ENCODE measurements around the gene ASAP3.
A peak's percentile ranks its signal among the peaks of the same experiment; 100 is the strongest.

Gene ASAP3

DNA sequence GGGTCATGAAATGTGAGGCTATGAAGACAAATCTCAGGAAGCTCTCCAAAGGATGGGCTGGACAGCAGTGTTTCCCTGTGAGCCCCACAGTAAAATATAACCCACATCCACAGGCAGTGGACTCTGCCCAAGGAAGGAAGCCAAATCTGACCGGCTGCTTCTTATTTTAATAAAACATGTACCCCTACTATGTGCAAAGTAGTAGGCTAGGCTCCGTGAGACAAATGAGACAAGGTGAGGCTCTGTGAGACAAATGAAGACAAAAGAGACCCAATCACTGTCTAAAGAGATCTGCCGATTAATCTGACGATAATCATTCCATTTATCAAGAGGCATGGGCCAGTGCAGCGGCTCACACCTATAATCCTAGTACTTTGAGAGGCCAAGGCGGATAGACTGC, 2.1 kb downstream of the ASAP3 start:
- H3K79me2 ChIP-seq (ENCODE audit: control insufficient read depth, low read length): peaks cover 54% of the 10 kb centered on the region
- no peaks in the 10 kb centered on the region for H3K27me3 ChIP-seq (ENCODE audit: control insufficient read depth, low read length)
- no peaks in the 10 kb centered on the region for H3K9me3 ChIP-seq (ENCODE audit: control insufficient read depth, insufficient read depth, low read length)
- H3K27ac ChIP-seq (ENCODE audit: low read depth, low read length): peak overlapping the region; percentile 74
- peaks cover 3% of the 10 kb centered on the region; the same call in 1 of the 2 replicates for H3K36me3 ChIP-seq (ENCODE audit: control insufficient read depth, low read length)
- H4K20me1 ChIP-seq (ENCODE audit: control insufficient read depth, insufficient read depth, low read depth, low read length): no peaks in the 10 kb centered on the region
- H3K4me2 ChIP-seq (ENCODE audit: low read length): peak overlapping the region; percentile 85
- H3K4me1 ChIP-seq (ENCODE audit: control insufficient read depth, low read length): peaks cover 64% of the 10 kb centered on the region
- H3K9me2 ChIP-seq (replicated peaks; ENCODE audit: control insufficient read depth, low read length): no peaks in the 10 kb centered on the region
- H3K4me3 ChIP-seq (ENCODE audit: low read length): peak overlapping the region; percentile 71
- H3F3A ChIP-seq (ENCODE audit: control insufficient read depth, insufficient read depth): peaks cover 7% of the 10 kb centered on the region; the same call in 1 of the 2 replicates
- no peak for TF ChIP-seq EZH2phosphoT487 (IDR thresholded peaks at IDR 0.05; ENCODE audit: borderline replicate concordance, low read length)
- TF ChIP-seq, protein P1, sequence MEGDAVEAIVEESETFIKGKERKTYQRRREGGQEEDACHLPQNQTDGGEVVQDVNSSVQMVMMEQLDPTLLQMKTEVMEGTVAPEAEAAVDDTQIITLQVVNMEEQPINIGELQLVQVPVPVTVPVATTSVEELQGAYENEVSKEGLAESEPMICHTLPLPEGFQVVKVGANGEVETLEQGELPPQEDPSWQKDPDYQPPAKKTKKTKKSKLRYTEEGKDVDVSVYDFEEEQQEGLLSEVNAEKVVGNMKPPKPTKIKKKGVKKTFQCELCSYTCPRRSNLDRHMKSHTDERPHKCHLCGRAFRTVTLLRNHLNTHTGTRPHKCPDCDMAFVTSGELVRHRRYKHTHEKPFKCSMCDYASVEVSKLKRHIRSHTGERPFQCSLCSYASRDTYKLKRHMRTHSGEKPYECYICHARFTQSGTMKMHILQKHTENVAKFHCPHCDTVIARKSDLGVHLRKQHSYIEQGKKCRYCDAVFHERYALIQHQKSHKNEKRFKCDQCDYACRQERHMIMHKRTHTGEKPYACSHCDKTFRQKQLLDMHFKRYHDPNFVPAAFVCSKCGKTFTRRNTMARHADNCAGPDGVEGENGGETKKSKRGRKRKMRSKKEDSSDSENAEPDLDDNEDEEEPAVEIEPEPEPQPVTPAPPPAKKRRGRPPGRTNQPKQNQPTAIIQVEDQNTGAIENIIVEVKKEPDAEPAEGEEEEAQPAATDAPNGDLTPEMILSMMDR (IDR thresholded peaks at IDR 0.05; ENCODE audit: low read depth, low read length, poor library complexity, severe bottlenecking): no peak

GRCh38 chr1:23481026-23481597, 2.9 kb downstream of the ASAP3 start:
- peaks cover 61% of the 10 kb centered on the region for H3K4me1 ChIP-seq (ENCODE audit: control insufficient read depth, low read length)
- peak overlapping the region; percentile 71 for H3K4me3 ChIP-seq (ENCODE audit: low read length)
- H3K9me2 ChIP-seq (replicated peaks; ENCODE audit: control insufficient read depth, low read length): no peaks in the 10 kb centered on the region
- peaks cover 3% of the 10 kb centered on the region; the same call in 1 of the 2 replicates for H3K36me3 ChIP-seq (ENCODE audit: control insufficient read depth, low read length)
- H3K9me3 ChIP-seq (ENCODE audit: control insufficient read depth, insufficient read depth, low read length): no peaks in the 10 kb centered on the region
- H3K27ac ChIP-seq (ENCODE audit: low read depth, low read length): peak overlapping the region; percentile 74
- no peak for TF ChIP-seq EZH2phosphoT487 (IDR thresholded peaks at IDR 0.05; ENCODE audit: borderline replicate concordance, low read length)
- TF ChIP-seq, protein P1 (IDR thresholded peaks at IDR 0.05; ENCODE audit: low read depth, low read length, poor library complexity, severe bottlenecking): no peak
- peaks cover 57% of the 10 kb centered on the region for H3K79me2 ChIP-seq (ENCODE audit: control insufficient read depth, low read length)
- peak overlapping the region; percentile 85 for H3K4me2 ChIP-seq (ENCODE audit: low read length)
- no peaks in the 10 kb centered on the region for H4K20me1 ChIP-seq (ENCODE audit: control insufficient read depth, insufficient read depth, low read depth, low read length)
- peaks cover 7% of the 10 kb centered on the region; the same call in 1 of the 2 replicates for H3F3A ChIP-seq (ENCODE audit: control insufficient read depth, insufficient read depth)
- H3K27me3 ChIP-seq (ENCODE audit: control insufficient read depth, low read length): no peaks in the 10 kb centered on the region

- Histone ChIP-seq H3K27ac (ENCODE audit: low read depth, low read length) (peak overlapping the region; percentile 74), H3K4me2 (ENCODE audit: low read length) (peak overlapping the region; percentile 85)
- TF ChIP-seq, protein P1 (IDR thresholded peaks at IDR 0.05; ENCODE audit: low read depth, low read length, poor library complexity, severe bottlenecking): no peak
- TF ChIP-seq EZH2phosphoT487 (IDR thresholded peaks at IDR 0.05; ENCODE audit: borderline replicate concordance, low read length): no peak
These were observed 3.6 kb downstream of the ASAP3 start for GRCh38 chr1:23480187-23481025.

More at GRCh38 chr1:23480187-23481025, 3.6 kb downstream of the ASAP3 start:
- Histone ChIP-seq H3K4me3 (ENCODE audit: low read length) (peak overlapping the region; percentile 71), H3K27me3 (ENCODE audit: control insufficient read depth, low read length) (no peaks in the 10 kb centered on the region), H4K20me1 (ENCODE audit: control insufficient read depth, insufficient read depth, low read depth, low read length) (no peaks in the 10 kb centered on the region), H3K36me3 (ENCODE audit: control insufficient read depth, low read length) (peaks cover 3% of the 10 kb centered on the region; the same call in 1 of the 2 replicates), H3K4me1 (ENCODE audit: control insufficient read depth, low read length) (peaks cover 56% of the 10 kb centered on the region), H3K79me2 (ENCODE audit: control insufficient read depth, low read length) (peaks cover 60% of the 10 kb centered on the region), H3K9me2 (replicated peaks; ENCODE audit: control insufficient read depth, low read length) (no peaks in the 10 kb centered on the region), H3K9me3 (ENCODE audit: control insufficient read depth, insufficient read depth, low read length) (no peaks in the 10 kb centered on the region), H3F3A (ENCODE audit: control insufficient read depth, insufficient read depth) (peaks cover 3% of the 10 kb centered on the region; the same call in 1 of the 2 replicates)
